Amygdala (tissue), 56 donors: ENCODE results near the gene CDKN1A.
"Not testable (repeated sequence)": the region's sequence is repeated elsewhere in the genome, so short reads cannot be mapped to it uniquely, and the experiment has no call there.

Experiments used
- DNase-seq, 56 donors: peaks; one replicate each; lab custom pipeline; 2025; lab: John Stamatoyannopoulos, UW

Gene CDKN1A

DNA sequence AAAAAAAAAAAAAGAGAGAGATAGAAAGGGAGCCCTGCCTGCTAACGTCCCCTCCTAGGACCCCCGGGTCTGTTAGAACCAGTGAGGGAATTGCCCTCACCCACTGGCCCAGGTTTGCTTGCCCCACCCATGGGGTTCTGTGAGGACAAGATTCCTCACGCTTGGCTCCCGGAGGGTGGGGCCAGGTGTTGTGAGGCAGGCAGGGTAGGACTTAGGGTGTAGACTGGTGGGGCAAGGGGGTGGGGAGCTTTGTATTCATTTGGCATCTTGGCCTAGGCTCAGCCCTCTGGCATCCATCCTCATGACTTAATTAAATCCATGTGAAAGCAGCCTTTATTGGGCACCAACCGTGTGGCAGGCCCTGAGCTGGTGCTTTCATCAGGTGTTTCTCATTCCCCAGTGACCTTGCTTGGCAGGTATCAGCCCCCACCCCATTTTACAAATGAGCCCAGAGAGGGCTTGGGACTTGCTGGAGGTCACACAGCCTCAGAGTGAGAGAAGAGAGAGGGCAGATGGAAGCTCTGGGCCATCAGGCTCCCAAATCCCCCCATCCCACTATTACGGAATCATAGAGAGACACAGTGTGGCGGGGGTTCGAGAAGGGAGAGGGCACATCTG lies 38.1 kb downstream of the CDKN1A start:
- no peak for DNase-seq

GRCh38 chr6:36717231-36717825 lies 38.8 kb downstream of the CDKN1A start:
- no peak for DNase-seq

DNA sequence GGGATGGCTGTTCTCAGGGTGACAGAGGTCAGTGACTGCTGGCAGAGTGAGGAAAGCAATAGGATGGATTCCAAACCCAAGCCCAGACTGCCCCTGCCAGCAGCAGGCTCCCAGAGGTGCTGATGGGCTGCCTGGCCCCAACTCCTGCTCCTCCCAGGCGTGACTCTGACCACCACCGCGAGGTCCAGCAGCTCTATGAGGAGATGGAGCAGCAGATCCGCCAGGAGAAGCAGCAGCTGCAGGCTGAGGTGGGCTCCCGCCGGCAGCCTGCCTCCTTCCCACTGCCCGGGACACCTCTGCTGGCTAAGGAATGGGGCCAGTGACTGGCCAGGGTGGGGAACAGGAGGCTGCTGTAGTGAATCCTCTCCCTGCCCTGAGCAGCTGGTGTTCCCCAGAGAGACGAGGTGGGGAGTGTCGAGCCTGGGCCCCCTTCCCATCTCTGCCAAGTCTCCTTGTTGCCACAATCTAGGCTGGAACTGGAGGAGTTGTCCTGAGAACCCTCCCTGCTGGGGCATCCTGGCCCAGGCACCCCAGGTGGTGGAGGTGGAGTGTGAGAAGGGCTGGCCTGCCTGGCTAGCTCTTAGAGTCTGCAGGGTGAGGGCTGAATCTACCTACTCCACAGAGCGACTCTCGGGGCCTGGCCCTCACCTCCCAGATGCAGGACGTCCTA lies 39.5 kb downstream of the CDKN1A start:
- no peak for DNase-seq

- DNase-seq: no peak
Measured at GRCh38 chr6:36718560-36718959, 40.0 kb downstream of the CDKN1A start.

DNA sequence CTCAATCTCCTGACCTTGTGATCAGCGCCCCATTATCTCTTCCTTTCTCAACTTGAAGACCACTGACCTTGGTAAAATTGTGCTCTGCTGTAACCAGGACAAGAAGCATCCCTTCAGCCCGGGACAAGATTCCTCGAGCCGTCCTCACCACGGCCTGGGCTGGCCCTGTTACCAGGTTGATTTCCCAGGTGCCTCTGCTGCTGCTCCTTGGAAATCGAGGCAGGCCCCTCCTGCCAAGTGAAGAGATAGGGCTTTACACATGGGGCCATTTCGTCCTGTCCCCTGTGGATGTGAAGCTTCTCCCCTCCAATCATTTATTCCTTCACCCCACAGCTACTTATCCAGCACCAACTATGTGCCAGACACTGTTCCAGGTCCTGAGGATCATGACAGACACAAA lies 40.6 kb downstream of the CDKN1A start:
- DNase-seq: no peak

DNA sequence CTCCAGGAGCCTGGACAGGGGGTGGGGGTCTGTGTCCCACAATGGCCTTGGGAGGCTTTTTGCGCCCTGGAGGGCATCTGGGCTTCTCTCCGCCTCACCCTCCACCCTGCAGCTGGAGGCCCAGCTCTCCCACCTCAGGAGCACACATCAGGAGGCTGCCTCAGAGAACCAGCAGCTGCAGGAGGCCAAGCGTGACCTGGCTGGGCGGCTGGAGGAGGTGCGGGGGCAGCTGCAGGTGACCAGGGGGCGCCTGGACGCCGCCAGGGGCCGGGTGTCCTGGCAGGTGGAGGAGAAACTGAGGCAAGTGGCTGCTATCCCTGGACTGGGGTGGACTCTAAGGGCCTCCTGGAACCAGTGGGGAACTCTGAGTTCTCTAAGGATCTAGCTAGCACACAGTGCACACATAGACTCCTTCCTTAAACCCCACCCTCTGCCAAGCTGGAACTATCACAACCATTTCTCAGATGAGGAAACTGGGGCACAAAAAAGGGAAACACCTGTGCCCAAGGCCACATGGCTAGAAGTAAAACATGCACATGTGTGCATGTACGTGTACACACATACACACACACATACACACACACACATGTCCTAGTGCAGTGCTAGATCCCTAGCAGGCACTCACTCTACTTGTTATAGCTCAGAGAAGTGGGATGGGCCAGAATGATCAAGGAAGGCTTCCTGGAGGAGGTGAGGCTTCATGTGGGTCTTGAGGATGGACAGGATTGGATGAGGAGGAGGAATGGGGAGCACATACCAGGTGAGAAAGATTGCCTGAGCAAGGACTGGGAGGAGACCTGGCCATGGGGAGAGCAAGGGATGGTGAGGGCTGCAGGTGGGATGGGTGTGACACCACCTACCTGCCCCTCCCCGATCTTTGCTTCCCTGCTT lies 42.0 kb downstream of the CDKN1A start:
- no peak for DNase-seq

DNA sequence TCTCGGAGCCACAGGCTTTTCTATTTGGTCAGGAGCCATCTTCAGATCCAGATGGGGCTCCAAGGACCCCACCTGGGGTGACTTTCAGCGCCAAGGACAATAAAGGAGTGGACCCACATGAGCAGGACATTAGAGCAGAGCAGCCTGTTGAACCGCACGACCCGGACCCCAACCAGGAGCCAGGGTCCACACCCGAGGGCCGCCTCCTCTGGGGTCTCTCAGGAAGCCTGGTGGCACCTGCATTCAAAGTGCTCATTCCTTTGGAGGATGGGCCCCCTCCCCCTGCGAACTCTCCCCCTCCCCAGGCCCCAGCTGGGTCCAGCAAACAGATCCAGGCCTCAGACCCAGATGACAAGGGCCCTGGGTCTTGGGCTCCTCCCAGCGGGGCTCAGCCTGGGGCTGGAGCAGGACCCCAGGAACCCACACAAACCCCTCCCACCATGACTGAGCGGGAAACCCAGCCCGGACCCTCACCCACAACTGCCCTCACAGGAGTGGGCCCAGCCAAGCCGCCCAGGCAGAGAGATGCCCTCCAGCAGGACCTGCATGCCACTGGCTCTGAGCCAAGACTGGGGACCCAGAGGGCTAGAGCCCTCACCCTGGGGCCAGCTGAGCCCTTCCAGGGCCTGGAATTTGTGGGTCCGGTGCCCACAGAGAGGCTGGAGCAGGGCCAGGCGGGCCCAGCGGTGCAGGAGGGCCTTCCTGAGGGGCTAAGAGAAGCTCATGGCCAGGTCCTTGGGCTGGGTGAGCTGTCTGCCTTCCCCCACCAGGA lies 43.0 kb downstream of the CDKN1A start:
- no peak for DNase-seq

- DNase-seq: no peak
Measured at GRCh38 chr6:36722365-36722764, 43.9 kb downstream of the CDKN1A start.

DNA sequence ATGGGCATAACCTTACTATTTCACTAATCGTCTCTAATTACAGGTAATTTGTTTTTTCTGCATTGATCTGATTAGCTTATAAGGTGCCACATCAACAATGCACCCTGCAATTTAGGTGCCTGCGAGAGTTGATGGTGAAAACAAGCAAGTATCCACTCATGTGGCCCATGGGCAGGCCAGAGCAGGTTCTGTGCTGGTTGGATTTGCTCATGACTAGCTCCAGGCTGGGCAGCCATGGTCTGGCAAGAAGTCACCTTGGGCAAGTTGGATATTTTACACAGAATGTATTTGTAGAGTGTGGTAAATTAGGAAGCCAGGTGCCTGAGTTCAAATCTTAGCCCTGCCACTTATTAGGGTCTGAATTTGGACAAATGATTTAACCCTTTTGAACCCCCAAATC lies 44.4 kb downstream of the CDKN1A start:
- DNase-seq: no peak

DNA sequence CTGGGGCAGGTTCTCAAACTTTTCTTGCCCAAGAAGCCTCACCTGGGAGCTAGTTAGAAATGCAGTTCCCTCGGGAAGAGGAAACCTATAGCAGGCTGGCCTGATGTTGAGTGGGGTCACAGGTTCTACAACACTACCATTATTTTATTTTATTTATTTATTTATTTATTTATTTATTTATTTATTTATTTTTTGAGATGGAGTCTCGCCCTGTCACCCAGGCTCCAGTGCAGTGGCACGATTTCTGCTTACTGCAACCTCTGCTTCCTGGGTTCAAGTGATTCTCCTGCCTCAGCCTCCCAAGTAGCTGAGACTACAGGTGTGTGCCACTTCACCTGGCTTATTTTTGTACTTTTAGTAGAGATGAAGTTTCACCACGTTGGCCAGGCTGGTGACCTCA lies 45.5 kb downstream of the CDKN1A start:
- not testable (repeated sequence) for DNase-seq

GRCh38 chr6:36724514-36725390 lies 46.2 kb downstream of the CDKN1A start:
- DNase-seq: peak in 13 of 56 donors; percentile 2 to 55 (median 12)

DNA sequence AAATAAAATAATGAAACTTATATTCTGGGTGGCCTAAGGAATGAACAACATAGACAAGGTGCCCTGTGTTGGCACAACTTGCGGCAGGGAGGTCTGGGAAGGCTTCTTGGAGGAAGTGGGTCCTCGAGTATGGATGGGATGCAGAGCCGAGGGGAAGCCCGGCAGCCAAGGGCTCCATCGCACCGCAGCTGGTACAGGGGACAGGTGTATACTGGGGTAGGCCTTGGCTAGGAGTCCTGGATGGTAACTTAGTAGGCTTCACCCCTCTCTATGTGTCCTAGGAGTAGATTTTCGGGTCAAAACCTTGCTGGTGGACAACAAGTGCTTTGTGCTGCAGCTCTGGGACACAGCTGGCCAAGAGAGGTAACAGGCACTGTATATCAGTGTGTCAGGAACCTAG lies 47.1 kb downstream of the CDKN1A start:
- no peak for DNase-seq

GRCh38 chr6:36727505-36728021 lies 49.0 kb downstream of the CDKN1A start:
- no peak for DNase-seq

- no peak for DNase-seq
Measured at GRCh38 chr6:36728289-36729160, 50.0 kb downstream of the CDKN1A start.

- DNase-seq: no peak
Measured at GRCh38 chr6:36729161-36729524, 50.6 kb downstream of the CDKN1A start.

DNA sequence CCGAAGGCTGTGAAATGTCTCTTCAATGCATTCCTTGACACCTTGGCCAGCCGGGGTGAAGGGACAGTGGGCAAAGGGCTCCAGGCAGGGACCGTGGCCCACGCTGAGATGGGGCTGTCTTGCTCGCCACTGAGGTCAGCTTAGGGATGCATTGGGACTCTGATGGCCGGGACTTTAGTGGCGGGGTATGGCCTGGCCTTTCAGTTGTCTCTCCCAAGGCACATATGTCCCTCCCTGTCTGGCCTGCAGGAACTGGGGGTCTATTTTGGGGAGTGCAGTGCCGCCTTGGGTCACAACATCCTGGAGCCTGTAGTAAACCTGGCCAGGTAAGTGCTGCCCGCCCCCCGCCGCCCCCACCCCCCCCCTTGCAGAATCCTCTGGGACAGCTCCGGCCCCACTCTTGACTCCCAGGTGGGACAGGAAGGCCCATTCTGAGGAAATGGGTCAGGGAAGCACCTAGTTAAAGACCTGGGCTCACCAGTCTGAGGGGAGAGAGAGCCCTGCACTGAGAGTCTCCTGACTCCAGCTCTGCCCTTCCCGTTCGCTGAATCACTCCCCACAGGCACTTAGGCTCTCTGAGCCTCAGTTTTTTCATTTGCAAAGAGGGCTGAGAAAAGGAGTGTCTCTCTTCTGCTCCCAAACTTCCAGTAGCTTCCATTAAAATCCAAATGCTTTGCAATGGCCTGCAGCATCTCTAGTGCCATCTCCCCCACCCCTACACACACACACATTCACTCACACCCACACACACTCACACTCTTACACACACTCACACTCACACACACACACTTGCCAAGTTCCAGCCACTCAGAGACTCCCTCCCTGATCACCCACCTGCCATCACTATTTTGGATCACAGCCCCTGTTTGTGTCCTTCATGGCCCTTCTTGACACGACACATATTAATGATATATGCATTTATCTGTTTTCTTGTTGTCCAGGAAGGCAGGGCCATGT lies 52.2 kb downstream of the CDKN1A start:
- no peak for DNase-seq
